Nephron progenitor cell (in vitro differentiated cells): Measurements from ENCODE around the gene USH2A.
A peak's percentile ranks its signal among the peaks of the same experiment; 100 is the strongest.

Source experiments
- DNase-seq: peaks from one replicate; pipeline ENCODE4 v3.0.0; 2021
- H3K27ac Mint-ChIP-seq: 2 replicates; pipeline ENCODE4 v1.8.0; 2021; ENCODE audit warnings: mild to moderate bottlenecking, moderate library complexity, mixed read lengths
- H3K27me3 Mint-ChIP-seq: 2 replicates; pipeline ENCODE4 v1.8.0; 2021; ENCODE audit warnings: mild to moderate bottlenecking, low read depth, mixed read lengths; ENCODE audit not compliant: poor library complexity
- H3K36me3 Mint-ChIP-seq: 2 replicates; pipeline ENCODE4 v1.8.0; 2021; ENCODE audit warnings: low read depth, mixed read lengths
- H3K4me1 Mint-ChIP-seq: 2 replicates; pipeline ENCODE4 v1.8.0; 2021; ENCODE audit warnings: mixed read lengths
- H3K4me3 Mint-ChIP-seq: 2 replicates; pipeline ENCODE4 v1.8.0; 2021; ENCODE audit warnings: mild to moderate bottlenecking, moderate library complexity, mixed read lengths
- H3K9me3 Mint-ChIP-seq: 2 replicates; pipeline ENCODE4 v1.8.0; 2021; ENCODE audit warnings: mild to moderate bottlenecking, moderate library complexity, mixed read lengths
- CTCF ChIP-seq: fragments of 200-600 bp; sonication (generic); IDR thresholded peaks from 2 replicates; pipeline ENCODE4 v1.5.0; 2021; ENCODE audit warnings: antibody characterized with exemption

Gene USH2A

GRCh38 chr1:215807911-215808436 is 615.3 kb downstream of the USH2A start:
- no peak for TF ChIP-seq CTCF
- Mint-ChIP-seq H3K27ac (no peak overlapping the region), H3K4me3 (no peak overlapping the region), H3K4me1 (no peaks in the 10 kb centered on the region), H3K36me3 (no peaks in the 10 kb centered on the region), H3K9me3 (peaks cover 26% of the 10 kb centered on the region), H3K27me3 (no peaks in the 10 kb centered on the region)
- no peak for DNase-seq

- peaks cover 21% of the 10 kb centered on the region for H3K9me3 Mint-ChIP-seq
- no peaks in the 10 kb centered on the region for H3K27me3 Mint-ChIP-seq
- H3K27ac Mint-ChIP-seq: no peak overlapping the region
- no peaks in the 10 kb centered on the region for H3K4me1 Mint-ChIP-seq
- no peak overlapping the region for H3K4me3 Mint-ChIP-seq
- no peaks in the 10 kb centered on the region for H3K36me3 Mint-ChIP-seq
- no peak for TF ChIP-seq CTCF
- no peak for DNase-seq
These were observed 616.0 kb downstream of the USH2A start for GRCh38 chr1:215807218-215807617.

- DNase-seq: no peak
- H3K36me3 Mint-ChIP-seq: no peaks in the 10 kb centered on the region
- H3K27ac Mint-ChIP-seq: no peak overlapping the region
- peaks cover 5% of the 10 kb centered on the region for H3K4me1 Mint-ChIP-seq
- no peaks in the 10 kb centered on the region for H3K27me3 Mint-ChIP-seq
- no peak for TF ChIP-seq CTCF
- peaks cover 1% of the 10 kb centered on the region for H3K9me3 Mint-ChIP-seq
- no peak overlapping the region for H3K4me3 Mint-ChIP-seq
These were observed 625.4 kb downstream of the USH2A start for GRCh38 chr1:215797859-215798258.

GRCh38 chr1:215794156-215794555 is 629.1 kb downstream of the USH2A start:
- Mint-ChIP-seq H3K4me1 (peaks cover 5% of the 10 kb centered on the region), H3K36me3 (no peaks in the 10 kb centered on the region), H3K4me3 (no peak overlapping the region)

GRCh38 chr1:215793180-215793579 is 630.1 kb downstream of the USH2A start:
- Mint-ChIP-seq H3K27ac (no peak overlapping the region), H3K36me3 (no peaks in the 10 kb centered on the region), H3K4me3 (no peak overlapping the region), H3K27me3 (no peaks in the 10 kb centered on the region), H3K4me1 (peaks cover 5% of the 10 kb centered on the region), H3K9me3 (no peaks in the 10 kb centered on the region)
- DNase-seq: no peak
- peak; percentile 22 for TF ChIP-seq CTCF

More at GRCh38 chr1:215794156-215794555, 629.1 kb downstream of the USH2A start:
- no peak for DNase-seq
- Mint-ChIP-seq H3K27ac (peak overlapping the region; percentile 5), H3K27me3 (no peaks in the 10 kb centered on the region), H3K9me3 (no peaks in the 10 kb centered on the region)
- TF ChIP-seq CTCF: no peak

- Mint-ChIP-seq H3K4me1 (peaks cover 5% of the 10 kb centered on the region), H3K27me3 (no peaks in the 10 kb centered on the region), H3K27ac (no peak overlapping the region), H3K9me3 (no peaks in the 10 kb centered on the region), H3K36me3 (no peaks in the 10 kb centered on the region), H3K4me3 (no peak overlapping the region)
- no peak for DNase-seq
- no peak for TF ChIP-seq CTCF
These were observed 630.8 kb downstream of the USH2A start for GRCh38 chr1:215792446-215792845.
